IMR-90 (cell line): ENCODE measurements around the gene TIGD1. TPM values are rescaled to one million over a fixed set of nuclear protein-coding genes. Genes with fewer than 3 reads are reported as not detected.

Experiments
- ATAC-seq: fragments of 200-7000 bp; cut with Tn5 transposase; 2 replicates; pipeline ENCODE4 v1.9.1; 2020; ENCODE audit warnings: low read depth, mild to moderate bottlenecking, moderate library complexity
- BruUV-seq: library from RNA; stranded (reverse); fragments of 400-500 nt; replicated peaks from 2 replicates; lab custom pipeline; 2021; lab: Mats Ljungman, UMichigan
- CTCF ChIA-PET: fragments of 300-600 bp; formaldehyde crosslinking; extraction: SDS; loops from one replicate; lab custom pipeline; 2021; ENCODE audit warnings: antibody characterized with exemption; lab: Yijun Ruan, JAX
- POLR2A ChIA-PET: fragments of 300-600 bp; sonication (Branson Sonifier 250); formaldehyde crosslinking; loops from one replicate; lab custom pipeline; 2022; ENCODE audit warnings: antibody characterized with exemption; ENCODE audit not compliant: unreplicated experiment; lab: Charles Lee
- DNase-seq: peaks from one replicate; pipeline ENCODE4 v3.0.0; 2013
- H2AFZ ChIP-seq: replicated peaks from 2 replicates; pipeline ENCODE3; 2013; ENCODE audit warnings: low read length, mild to moderate bottlenecking; ENCODE audit not compliant: poor library complexity
- H2AK5ac ChIP-seq: 2 replicates; pipeline ENCODE4 v1.6.1; 2013; ENCODE audit warnings: low read depth, low read length, inconsistent platforms
- H2AK9ac ChIP-seq: replicated peaks from 2 replicates; pipeline ENCODE3; 2013; ENCODE audit warnings: mild to moderate bottlenecking, low read depth, low read length, moderate library complexity; ENCODE audit not compliant: poor library complexity
- H2BK120ac ChIP-seq: 2 replicates; pipeline ENCODE4 v1.6.1; 2013; ENCODE audit warnings: low read depth, low read length, inconsistent platforms
- H2BK15ac ChIP-seq: 3 replicates; pipeline ENCODE4 v1.6.1; 2013; ENCODE audit warnings: low read depth, low read length, inconsistent platforms
- H2BK20ac ChIP-seq: 2 replicates; pipeline ENCODE4 v1.6.1; 2013; ENCODE audit warnings: low read depth, mild to moderate bottlenecking, inconsistent platforms, low read length, moderate library complexity
- H2BK5ac ChIP-seq: 2 replicates; pipeline ENCODE4 v1.6.1; 2013; ENCODE audit warnings: mild to moderate bottlenecking, low read depth, low read length, inconsistent platforms; ENCODE audit not compliant: poor library complexity, severe bottlenecking
- H3K14ac ChIP-seq: replicated peaks from 2 replicates; pipeline ENCODE4 v1.6.1; 2013; ENCODE audit warnings: low read depth, low read length, inconsistent platforms
- H3K18ac ChIP-seq: 2 replicates; pipeline ENCODE4 v1.6.1; 2013; ENCODE audit warnings: low read depth, low read length, control low read depth
- H3K23ac ChIP-seq: 2 replicates; pipeline ENCODE4 v1.6.1; 2013; ENCODE audit warnings: low read depth, low read length, inconsistent platforms
- H3K27ac ChIP-seq: 2 replicates; pipeline ENCODE4 v1.5.1; 2013; ENCODE audit warnings: mild to moderate bottlenecking, control low read depth, low read length; ENCODE audit not compliant: insufficient read depth
- H3K27me3 ChIP-seq: 2 replicates; pipeline ENCODE4 v1.6.1; 2013; ENCODE audit warnings: low read length; ENCODE audit not compliant: control insufficient read depth, insufficient read depth
- H3K36me3 ChIP-seq: 2 replicates; pipeline ENCODE4 v1.6.1; 2013; ENCODE audit warnings: low read length, mixed read lengths; ENCODE audit not compliant: control insufficient read depth, insufficient read depth
- H3K4ac ChIP-seq: 2 replicates; pipeline ENCODE4 v1.6.1; 2013; ENCODE audit warnings: low read depth, low read length, inconsistent platforms
- H3K4me1 ChIP-seq: 2 replicates; pipeline ENCODE4 v1.6.1; 2013; ENCODE audit warnings: low read length, mixed read lengths; ENCODE audit not compliant: control insufficient read depth, insufficient read depth
- H3K4me2 ChIP-seq: 2 replicates; pipeline ENCODE4 v1.6.1; 2013; ENCODE audit warnings: low read depth, mild to moderate bottlenecking, control low read depth, low read length, moderate library complexity
- H3K4me3 ChIP-seq: 2 replicates; pipeline ENCODE4 v1.5.1; 2013; ENCODE audit warnings: low read depth, mild to moderate bottlenecking, control low read depth, low read length, moderate library complexity; ENCODE audit not compliant: insufficient read depth
- H3K56ac ChIP-seq: 2 replicates; pipeline ENCODE4 v1.6.1; 2013; ENCODE audit warnings: low read length, inconsistent platforms; ENCODE audit not compliant: insufficient read depth; ENCODE audit errors: extremely low read depth
- H3K79me1 ChIP-seq, 2 experiments: 2 replicates each; pipeline ENCODE4 v1.6.1; 2013; ENCODE audit warnings: low read length in 2 of 2, inconsistent platforms in 1 of 2, low read depth in 1 of 2
- H3K9ac ChIP-seq: 2 replicates; pipeline ENCODE4 v1.6.1; 2013; ENCODE audit warnings: low read depth, low read length, control low read depth
- H3K9me1 ChIP-seq: 2 replicates; pipeline ENCODE4 v1.6.1; 2013; ENCODE audit warnings: low read length, inconsistent platforms; ENCODE audit not compliant: insufficient read depth
- H3K9me3 ChIP-seq: 2 replicates; pipeline ENCODE4 v1.6.1; 2013; ENCODE audit warnings: low read length; ENCODE audit not compliant: control insufficient read depth, insufficient read depth
- H4K20me1 ChIP-seq: 2 replicates; pipeline ENCODE4 v1.6.1; 2013; ENCODE audit warnings: low read length, inconsistent platforms; ENCODE audit not compliant: insufficient read depth
- H4K5ac ChIP-seq: 2 replicates; pipeline ENCODE4 v1.6.1; 2013; ENCODE audit warnings: mild to moderate bottlenecking, low read depth, low read length, control low read depth
- H4K8ac ChIP-seq, 2 experiments: 2 replicates each; pipeline ENCODE4 v1.6.1; 2013; ENCODE audit warnings: low read depth in 2 of 2, low read length in 2 of 2, control low read depth in 1 of 2, inconsistent platforms in 1 of 2
- H4K91ac ChIP-seq: 2 replicates; pipeline ENCODE4 v1.6.1; 2013; ENCODE audit warnings: low read depth, low read length, inconsistent platforms; ENCODE audit not compliant: insufficient read depth
- FOS ChIP-seq: fragments of 150-350 bp; IDR thresholded peaks from 2 replicates; pipeline ENCODE4 v1.6.1; 2016; ENCODE audit warnings: low read depth, low read length
- MAFK ChIP-seq: IDR thresholded peaks from 2 replicates; pipeline ENCODE4 v1.6.1; 2012; ENCODE audit warnings: low read depth, low read length, improper control_type of control experiment
- NFE2L2 ChIP-seq: fragments of 150-350 bp; IDR thresholded peaks from 2 replicates; pipeline ENCODE4 v1.6.1; 2016; ENCODE audit warnings: low read depth, mild to moderate bottlenecking, low read length
- POLR2A ChIP-seq: IDR thresholded peaks from 2 replicates; pipeline ENCODE4 v1.6.1; 2012; ENCODE audit warnings: mild to moderate bottlenecking, low read depth, low read length
- RCOR1 ChIP-seq: IDR thresholded peaks from 2 replicates; pipeline ENCODE4 v1.6.1; 2012; ENCODE audit warnings: mild to moderate bottlenecking, low read length, improper control_type of control experiment; ENCODE audit not compliant: insufficient replicate concordance
- SMC3 ChIP-seq: fragments of 150-350 bp; IDR thresholded peaks from 2 replicates; pipeline ENCODE4 v1.6.1; 2016; ENCODE audit warnings: low read depth, mild to moderate bottlenecking, antibody characterized with exemption, low read length, moderate library complexity
- whole genome bisulfite sequencing, 2 experiments: methylation state at CpG; one replicate each; pipeline versions ENCODE4 v1.1.5 to v1.1.7; 2013; ENCODE audit warnings: missing lambda C conversion rate in 2 of 2; ENCODE audit not compliant: insufficient read length in 1 of 2; ENCODE audit errors: extremely low coverage in 2 of 2; 5-methylcytosine and 5-hydroxymethylcytosine counted together
- dilution Hi-C: fragments of 300-500 bp; cut with HindIII; formaldehyde crosslinking; loops from one replicate; pipeline ENCODE4 v1.14.3; 2018; ENCODE audit warnings: low sequenced_read_pairs; ENCODE audit not compliant: unreplicated experiment
- in situ Hi-C: fragments of 300-500 bp; cut with MboI; formaldehyde crosslinking; loops from 3 replicates; pipeline ENCODE4 v1.14.3; 2019; ENCODE audit warnings: low sequenced_read_pairs, inconsistent platforms, mixed read lengths
- intact Hi-C: fragments of 100-400 bp; cut with micrococcal nuclease; formaldehyde crosslinking; loops from 2 replicates; pipeline ENCODE4 v1.10.0; 2022
- polyA plus RNA-seq, 3 experiments: library from polyadenylated mRNA; depleted of rRNA; stranded (reverse); fragments of >200 nt; gene quantifications; 2 replicates each; pipeline ENCODE4 v1.2.3, GENCODE V29; 2012; ENCODE audit warnings: low replicate concordance in 1 of 3
- total RNA-seq: library from RNA; depleted of rRNA; stranded (reverse); fragments of >200 nt; gene quantifications from 2 replicates; pipeline ENCODE4 v1.2.3, GENCODE V29; 2012

TIGD1 gene
- total and polyA plus RNA-seq, 2 of the 4 experiments (the other 2 are of a cell fraction), result 2.7 to 2.9 TPM

- H2BK120ac ChIP-seq, result no peak overlapping the region
- no peak for DNase-seq
- no TSS peak for BruUV-seq
- H3K4me1 ChIP-seq, result peaks cover 3% of the 10 kb centered on the region
- intact Hi-C loops (no loop called here), dilution Hi-C loops (no loop called here), in situ Hi-C loops (no loop called here)
- no peaks in the 10 kb centered on the region for H3K27me3 ChIP-seq
- no peak for TF ChIP-seq POLR2A
- TF ChIP-seq SMC3, result no peak
- TF ChIP-seq FOS, result no peak
- TF ChIP-seq MAFK, result no peak
- no peak for TF ChIP-seq NFE2L2
- TF ChIP-seq RCOR1, result no peak
- no peaks in the 10 kb centered on the region for H3K36me3 ChIP-seq
- no peak overlapping the region for H3K56ac ChIP-seq
- H2AK9ac ChIP-seq, result no peak overlapping the region
- no CpG with 5 or more reads among the region's 5 CpGs for WGBS, 2 experiments
- H3K27ac ChIP-seq, result no peak overlapping the region
- H4K20me1 ChIP-seq, result no peaks in the 10 kb centered on the region
- H2BK5ac ChIP-seq, result no peak overlapping the region
- no peak overlapping the region for H2AFZ ChIP-seq
- no peaks in the 10 kb centered on the region for H3K9me3 ChIP-seq
- ATAC-seq, result no peak
- H3K9ac ChIP-seq, result no peak overlapping the region
- POLR2A ChIA-PET, result no interaction called here
- H4K8ac ChIP-seq, result no peak overlapping the region
- H4K5ac ChIP-seq, result no peak overlapping the region
- no peak overlapping the region for H3K4me2 ChIP-seq
- no peak overlapping the region for H3K4ac ChIP-seq
- H3K23ac ChIP-seq, result no peak overlapping the region
- no peak overlapping the region for H3K14ac ChIP-seq
- H3K4me3 ChIP-seq, result no peak overlapping the region
- no peak overlapping the region for H2BK20ac ChIP-seq
- H2AK5ac ChIP-seq, result no peak overlapping the region
- no peak overlapping the region for H2BK15ac ChIP-seq
- no peaks in the 10 kb centered on the region for H3K79me1 ChIP-seq
- H4K91ac ChIP-seq, result no peak overlapping the region
- CTCF ChIA-PET, result no interaction called here
- H3K9me1 ChIP-seq, result peaks cover 6% of the 10 kb centered on the region; the same call in 1 of the 2 replicates
- no peak overlapping the region for H3K18ac ChIP-seq
Measured at GRCh38 chr2:232586943-232587505, 36.7 kb upstream of the TIGD1 start.
